ENCODE data around the gene EYS.

- TF ChIP-seq POLR2A (IDR thresholded peaks at IDR 0.05) (no peak), CTCF (IDR thresholded peaks at IDR 0.05) (no peak)
These were observed 1778.4 kb downstream of the EYS start for GRCh38 chr6:63928613-63929012.
